K562 (cell line): ENCODE results near the gene GNAZ. TPM values are rescaled to one million over a fixed set of nuclear protein-coding genes. Genes with fewer than 3 reads are reported as not detected.

ENCODE experiments used
- ATF1 ChIP-seq, 2 experiments: fragments of 450-650 bp in 1 of 2; IDR thresholded peaks; 2 replicates each; pipeline ENCODE4 v1.6.1; 2016; ENCODE audit warnings: missing compliant biosample characterization in 1 of 2, missing genetic modification characterization in 1 of 2
- CAMTA2 ChIP-seq: fragments of 250-450 bp; sonication (Bioruptor Pico); conservative IDR thresholded peaks from 2 replicates; pipeline ENCODE4 v1.5.1; 2022
- CCAR2 ChIP-seq: fragments of 200-400 bp; formaldehyde crosslinking; IDR thresholded peaks from 2 replicates; pipeline ENCODE4 v1.6.1; 2017; ENCODE audit warnings: mild to moderate bottlenecking, low read depth, low read length
- CREM ChIP-seq: IDR thresholded peaks from 2 replicates; pipeline ENCODE4 v1.6.1; 2014; ENCODE audit warnings: antibody characterized with exemption, low read depth
- CSDE1 ChIP-seq, 2 experiments: fragments of 450-650 bp; IDR thresholded peaks; 2 replicates each; pipeline ENCODE4 v1.6.1; 2016; ENCODE audit warnings: mild to moderate bottlenecking in 1 of 2
- CXXC5 ChIP-seq: fragments of 250-450 bp; sonication (Bioruptor Pico); IDR thresholded peaks from 2 replicates; pipeline ENCODE4 v1.8.0; 2022; ENCODE audit warnings: inconsistent platforms, mild to moderate bottlenecking, moderate library complexity
- FOXJ2 ChIP-seq: fragments of 200-800 bp; sonication (Bioruptor generic); IDR thresholded peaks from 2 replicates; pipeline ENCODE4 v1.6.1; 2016; ENCODE audit warnings: missing genetic modification characterization, missing compliant biosample characterization
- JUN ChIP-seq, 2 experiments: sonication (generic) in 1 of 2; formaldehyde crosslinking in 1 of 2; IDR thresholded peaks; 2 replicates each; pipeline versions ENCODE4 v1.6.1 to v1.8.0; 2012 to 2022; ENCODE audit warnings: borderline replicate concordance in 2 of 2, mild to moderate bottlenecking in 2 of 2, improper control_type of control experiment in 1 of 2, low read depth in 1 of 2, low read length in 1 of 2, missing genetic modification reagents in 1 of 2
- KDM5B ChIP-seq: fragments of 200-600 bp; sonication (generic); IDR thresholded peaks from 2 replicates; pipeline ENCODE4 v1.6.1; 2012; ENCODE audit warnings: low read depth, mild to moderate bottlenecking, moderate library complexity, low read length, control low read depth, inconsistent platforms; ENCODE audit not compliant: insufficient replicate concordance
- NR2C1 ChIP-seq, 2 experiments: fragments of 450-650 bp; IDR thresholded peaks; 2 replicates each; pipeline ENCODE4 v1.6.1; 2017; ENCODE audit warnings: mild to moderate bottlenecking in 2 of 2, antibody characterized with exemption in 1 of 2, inconsistent platforms in 1 of 2, missing compliant biosample characterization in 1 of 2, missing genetic modification characterization in 1 of 2
- PCBP1 ChIP-seq: fragments of 200-400 bp; formaldehyde crosslinking; IDR thresholded peaks from 2 replicates; pipeline ENCODE4 v1.6.1; 2018; ENCODE audit warnings: mild to moderate bottlenecking, low read depth, low read length; ENCODE audit not compliant: poor library complexity, severe bottlenecking
- PTBP1 ChIP-seq: fragments of 200-400 bp; formaldehyde crosslinking; IDR thresholded peaks from 2 replicates; pipeline ENCODE4 v1.6.1; 2017; ENCODE audit warnings: low read depth, low read length
- SMAD1 ChIP-seq: fragments of 150-350 bp; IDR thresholded peaks from 2 replicates; pipeline ENCODE4 v1.6.1; 2014; ENCODE audit warnings: low read length, low read depth; ENCODE audit not compliant: partially characterized antibody
- SMARCC2 ChIP-seq: fragments of 450-650 bp; IDR thresholded peaks from 2 replicates; pipeline ENCODE4 v1.6.1; 2017; ENCODE audit warnings: antibody characterized with exemption, moderate library complexity, mild to moderate bottlenecking, low read depth
- STAT5A ChIP-seq: IDR thresholded peaks from 2 replicates; pipeline ENCODE4 v1.6.1; 2012; ENCODE audit warnings: low read length, inconsistent platforms, borderline replicate concordance
- ZNF175 ChIP-seq: fragments of 200-800 bp; sonication (Bioruptor generic); IDR thresholded peaks from 2 replicates; pipeline ENCODE4 v1.6.1; 2016; ENCODE audit warnings: low read depth, mild to moderate bottlenecking, missing genetic modification characterization, missing compliant biosample characterization
- ZNF324 ChIP-seq: fragments of 250-450 bp; sonication (Bioruptor Pico); IDR thresholded peaks from 2 replicates; pipeline ENCODE4 v1.4.0; 2020; ENCODE audit warnings: mild to moderate bottlenecking
- ZNF512 ChIP-seq: IDR thresholded peaks from 2 replicates; pipeline ENCODE4 v1.6.1; 2016; ENCODE audit warnings: missing genetic modification characterization, missing compliant biosample characterization
- polyA plus RNA-seq, 8 experiments: library from polyadenylated mRNA; depleted of rRNA in 4 of 8; stranded (reverse) in 5 of 8; unstranded in 3 of 8; fragments of >200 nt; fragmentation: Nextera tagmentation in 2 of 8; fragmentation: Illumina TruSeq in 1 of 8; extraction: Ambion mirVana in 2 of 8; extraction: Trizol in 1 of 8; gene quantifications; 2 replicates each; pipeline versions ENCODE4 v1.2.1 to v1.2.3, GENCODE V29; 2011 to 2014; ENCODE audit warnings: inconsistent platforms in 1 of 8, missing spikeins in 1 of 8
- total RNA-seq, 7 experiments: library from RNA; depleted of rRNA in 6 of 7; stranded (reverse); fragments of >200 nt in 6 of 7; fragmentation: Illumina TruSeq in 2 of 7; extraction: Trizol in 2 of 7; gene quantifications; 2 replicates each; pipeline versions ENCODE4 v1.2.1 to v1.2.3, GENCODE V29; 2011 to 2021; ENCODE audit warnings: low replicate concordance in 1 of 7
- TF ChIP-seq, protein P1 (sequence below): fragments of 450-650 bp; conservative IDR thresholded peaks from 2 replicates; pipeline ENCODE4 v1.6.1; 2016; ENCODE audit warnings: missing genetic modification characterization, low read depth, mild to moderate bottlenecking, missing compliant biosample characterization, moderate library complexity
- TF ChIP-seq, protein P2 (sequence below): fragments of 250-450 bp; sonication (Bioruptor Pico); IDR thresholded peaks from 2 replicates; pipeline ENCODE4 v1.5.0; 2021
- TF ChIP-seq, protein P3 (sequence below): fragments of 150-350 bp; IDR thresholded peaks from 2 replicates; pipeline ENCODE4 v1.6.1; 2014; ENCODE audit warnings: low read depth, mild to moderate bottlenecking, low read length, borderline replicate concordance

Gene GNAZ
- total and polyA plus RNA-seq, 9 of the 15 experiments (the other 6 are each of a cell fraction or from before 2014, with no cell fraction given) = 0.04 to 0.22 (median 0.13) TPM; not detected in 3

DNA sequence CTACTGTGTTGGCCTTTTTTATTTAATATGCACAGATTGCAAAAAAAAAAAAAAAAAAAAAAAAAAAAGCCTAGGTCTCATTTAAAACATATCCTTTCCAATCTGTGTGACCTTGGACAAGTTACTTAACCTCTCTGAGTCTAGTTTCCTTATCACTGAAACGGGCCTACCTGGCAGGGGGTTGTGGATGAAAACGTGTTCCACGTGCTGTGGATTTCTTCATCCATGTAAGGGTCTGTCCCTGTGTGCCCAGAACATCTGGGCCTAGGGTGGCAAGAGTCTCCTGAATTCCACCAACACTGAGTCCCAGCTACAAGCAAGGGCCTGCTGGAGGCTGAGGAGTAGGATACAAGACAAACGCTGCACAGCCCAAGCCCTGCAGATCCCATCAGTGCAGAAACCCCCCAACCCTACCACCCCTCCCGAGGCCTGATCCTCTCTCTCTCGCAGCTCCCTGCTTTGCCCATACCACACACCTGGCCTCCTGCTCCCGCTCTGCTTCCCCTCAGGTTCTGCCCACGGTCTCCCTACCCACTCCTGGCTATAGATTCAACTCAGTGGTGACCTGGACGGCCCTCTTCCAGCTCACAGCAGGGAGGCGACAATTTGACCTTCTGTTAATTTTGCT is 4.7 kb upstream of the GNAZ start (continued):
- TF ChIP-seq, protein P1, sequence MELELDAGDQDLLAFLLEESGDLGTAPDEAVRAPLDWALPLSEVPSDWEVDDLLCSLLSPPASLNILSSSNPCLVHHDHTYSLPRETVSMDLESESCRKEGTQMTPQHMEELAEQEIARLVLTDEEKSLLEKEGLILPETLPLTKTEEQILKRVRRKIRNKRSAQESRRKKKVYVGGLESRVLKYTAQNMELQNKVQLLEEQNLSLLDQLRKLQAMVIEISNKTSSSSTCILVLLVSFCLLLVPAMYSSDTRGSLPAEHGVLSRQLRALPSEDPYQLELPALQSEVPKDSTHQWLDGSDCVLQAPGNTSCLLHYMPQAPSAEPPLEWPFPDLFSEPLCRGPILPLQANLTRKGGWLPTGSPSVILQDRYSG (tag) = no peak
- TF ChIP-seq, protein P2, sequence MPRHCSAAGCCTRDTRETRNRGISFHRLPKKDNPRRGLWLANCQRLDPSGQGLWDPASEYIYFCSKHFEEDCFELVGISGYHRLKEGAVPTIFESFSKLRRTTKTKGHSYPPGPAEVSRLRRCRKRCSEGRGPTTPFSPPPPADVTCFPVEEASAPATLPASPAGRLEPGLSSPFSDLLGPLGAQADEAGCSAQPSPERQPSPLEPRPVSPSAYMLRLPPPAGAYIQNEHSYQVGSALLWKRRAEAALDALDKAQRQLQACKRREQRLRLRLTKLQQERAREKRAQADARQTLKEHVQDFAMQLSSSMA = no peak
- TF ChIP-seq SMAD1 = no peak
- no peak for TF ChIP-seq PTBP1
- no peak for TF ChIP-seq KDM5B
- no peak for TF ChIP-seq STAT5A
- TF ChIP-seq ZNF175 (CRISPR knock-in tag) = no peak
- no peak for TF ChIP-seq CREM
- TF ChIP-seq JUN (IDR thresholded peaks at IDR 0.05; ENCODE audit: borderline replicate concordance, low read depth, low read length) = no peak
- TF ChIP-seq JUN (CRISPR knock-in tag; IDR thresholded peaks at IDR 0.05; ENCODE audit: borderline replicate concordance) = no peak
- TF ChIP-seq ATF1 (CRISPR knock-in tag; IDR thresholded peaks at IDR 0.05) = no peak
- no peak for TF ChIP-seq ATF1 (tag; IDR thresholded peaks at IDR 0.05)
- TF ChIP-seq FOXJ2 (tag) = no peak
- no peak for TF ChIP-seq NR2C1 (IDR thresholded peaks at IDR 0.05)
- no peak for TF ChIP-seq NR2C1 (tag; IDR thresholded peaks at IDR 0.05)
- TF ChIP-seq SMARCC2 = no peak
- TF ChIP-seq CXXC5 (CRISPR knock-in tag) = no peak
- TF ChIP-seq ZNF512 = no peak
- TF ChIP-seq ZNF324 (CRISPR knock-in tag) = no peak
- no peak for TF ChIP-seq CCAR2
- TF ChIP-seq PCBP1 = no peak
- TF ChIP-seq, protein P3, sequence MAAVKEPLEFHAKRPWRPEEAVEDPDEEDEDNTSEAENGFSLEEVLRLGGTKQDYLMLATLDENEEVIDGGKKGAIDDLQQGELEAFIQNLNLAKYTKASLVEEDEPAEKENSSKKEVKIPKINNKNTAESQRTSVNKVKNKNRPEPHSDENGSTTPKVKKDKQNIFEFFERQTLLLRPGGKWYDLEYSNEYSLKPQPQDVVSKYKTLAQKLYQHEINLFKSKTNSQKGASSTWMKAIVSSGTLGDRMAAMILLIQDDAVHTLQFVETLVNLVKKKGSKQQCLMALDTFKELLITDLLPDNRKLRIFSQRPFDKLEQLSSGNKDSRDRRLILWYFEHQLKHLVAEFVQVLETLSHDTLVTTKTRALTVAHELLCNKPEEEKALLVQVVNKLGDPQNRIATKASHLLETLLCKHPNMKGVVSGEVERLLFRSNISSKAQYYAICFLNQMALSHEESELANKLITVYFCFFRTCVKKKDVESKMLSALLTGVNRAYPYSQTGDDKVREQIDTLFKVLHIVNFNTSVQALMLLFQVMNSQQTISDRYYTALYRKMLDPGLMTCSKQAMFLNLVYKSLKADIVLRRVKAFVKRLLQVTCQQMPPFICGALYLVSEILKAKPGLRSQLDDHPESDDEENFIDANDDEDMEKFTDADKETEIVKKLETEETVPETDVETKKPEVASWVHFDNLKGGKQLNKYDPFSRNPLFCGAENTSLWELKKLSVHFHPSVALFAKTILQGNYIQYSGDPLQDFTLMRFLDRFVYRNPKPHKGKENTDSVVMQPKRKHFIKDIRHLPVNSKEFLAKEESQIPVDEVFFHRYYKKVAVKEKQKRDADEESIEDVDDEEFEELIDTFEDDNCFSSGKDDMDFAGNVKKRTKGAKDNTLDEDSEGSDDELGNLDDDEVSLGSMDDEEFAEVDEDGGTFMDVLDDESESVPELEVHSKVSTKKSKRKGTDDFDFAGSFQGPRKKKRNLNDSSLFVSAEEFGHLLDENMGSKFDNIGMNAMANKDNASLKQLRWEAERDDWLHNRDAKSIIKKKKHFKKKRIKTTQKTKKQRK = no peak
- no peak for TF ChIP-seq CAMTA2
- no peak for TF ChIP-seq CSDE1 (IDR thresholded peaks at IDR 0.05)
